ENCODE measurements around the gene NINJ2.

Gene NINJ2

DNA sequence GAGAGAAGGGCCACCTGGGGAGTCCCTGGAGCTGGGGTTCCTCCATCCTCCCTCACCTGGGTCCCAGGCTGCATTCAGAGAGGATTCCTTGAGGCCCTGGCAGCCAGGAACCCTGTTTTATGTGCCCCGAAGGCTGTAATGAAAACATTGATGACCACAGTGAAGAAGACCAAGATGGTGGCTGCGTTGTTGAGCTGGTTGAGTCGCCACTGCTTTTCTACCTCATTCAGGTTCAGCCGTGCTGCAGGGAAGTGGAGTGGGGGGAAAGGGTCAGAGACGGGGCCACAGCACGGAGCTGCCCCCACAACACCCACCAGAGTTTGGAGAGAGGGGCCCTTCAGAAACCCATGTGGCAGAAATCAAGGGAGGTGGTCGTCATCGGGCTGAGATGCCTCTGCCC, 98.1 kb downstream of the NINJ2 start:
- no peak for TF ChIP-seq TEAD4 (IDR thresholded peaks at IDR 0.05)
- TF ChIP-seq YY1 (IDR thresholded peaks at IDR 0.05; ENCODE audit: low read depth): no peak
- no peak for TF ChIP-seq FOXM1 (IDR thresholded peaks at IDR 0.05; ENCODE audit: borderline replicate concordance, low read depth)
- no peak for TF ChIP-seq EGR1 (IDR thresholded peaks at IDR 0.05)
- no peak for TF ChIP-seq EP300 (IDR thresholded peaks at IDR 0.05; ENCODE audit: borderline replicate concordance)
- TF ChIP-seq CEBPB (IDR thresholded peaks at IDR 0.05): no peak
- no peak for TF ChIP-seq RAD21 (IDR thresholded peaks at IDR 0.05; ENCODE audit: low read depth)
- no peak for TF ChIP-seq TAF1 (IDR thresholded peaks at IDR 0.05; ENCODE audit: low read depth)
- no peak for TF ChIP-seq NFIC (IDR thresholded peaks at IDR 0.05)
- no peak for TF ChIP-seq CREB1 (IDR thresholded peaks at IDR 0.05; ENCODE audit: low read depth)
- TF ChIP-seq, protein P1, sequence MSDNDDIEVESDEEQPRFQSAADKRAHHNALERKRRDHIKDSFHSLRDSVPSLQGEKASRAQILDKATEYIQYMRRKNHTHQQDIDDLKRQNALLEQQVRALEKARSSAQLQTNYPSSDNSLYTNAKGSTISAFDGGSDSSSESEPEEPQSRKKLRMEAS (IDR thresholded peaks at IDR 0.05): no peak
- TF ChIP-seq, protein P2, sequence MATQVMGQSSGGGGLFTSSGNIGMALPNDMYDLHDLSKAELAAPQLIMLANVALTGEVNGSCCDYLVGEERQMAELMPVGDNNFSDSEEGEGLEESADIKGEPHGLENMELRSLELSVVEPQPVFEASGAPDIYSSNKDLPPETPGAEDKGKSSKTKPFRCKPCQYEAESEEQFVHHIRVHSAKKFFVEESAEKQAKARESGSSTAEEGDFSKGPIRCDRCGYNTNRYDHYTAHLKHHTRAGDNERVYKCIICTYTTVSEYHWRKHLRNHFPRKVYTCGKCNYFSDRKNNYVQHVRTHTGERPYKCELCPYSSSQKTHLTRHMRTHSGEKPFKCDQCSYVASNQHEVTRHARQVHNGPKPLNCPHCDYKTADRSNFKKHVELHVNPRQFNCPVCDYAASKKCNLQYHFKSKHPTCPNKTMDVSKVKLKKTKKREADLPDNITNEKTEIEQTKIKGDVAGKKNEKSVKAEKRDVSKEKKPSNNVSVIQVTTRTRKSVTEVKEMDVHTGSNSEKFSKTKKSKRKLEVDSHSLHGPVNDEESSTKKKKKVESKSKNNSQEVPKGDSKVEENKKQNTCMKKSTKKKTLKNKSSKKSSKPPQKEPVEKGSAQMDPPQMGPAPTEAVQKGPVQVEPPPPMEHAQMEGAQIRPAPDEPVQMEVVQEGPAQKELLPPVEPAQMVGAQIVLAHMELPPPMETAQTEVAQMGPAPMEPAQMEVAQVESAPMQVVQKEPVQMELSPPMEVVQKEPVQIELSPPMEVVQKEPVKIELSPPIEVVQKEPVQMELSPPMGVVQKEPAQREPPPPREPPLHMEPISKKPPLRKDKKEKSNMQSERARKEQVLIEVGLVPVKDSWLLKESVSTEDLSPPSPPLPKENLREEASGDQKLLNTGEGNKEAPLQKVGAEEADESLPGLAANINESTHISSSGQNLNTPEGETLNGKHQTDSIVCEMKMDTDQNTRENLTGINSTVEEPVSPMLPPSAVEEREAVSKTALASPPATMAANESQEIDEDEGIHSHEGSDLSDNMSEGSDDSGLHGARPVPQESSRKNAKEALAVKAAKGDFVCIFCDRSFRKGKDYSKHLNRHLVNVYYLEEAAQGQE (IDR thresholded peaks at IDR 0.05; ENCODE audit: low read depth): no peak
- TF ChIP-seq ZBTB7A (IDR thresholded peaks at IDR 0.05; ENCODE audit: low read depth): no peak
- no peak for TF ChIP-seq TCF12 (IDR thresholded peaks at IDR 0.05; ENCODE audit: low read depth)
- TF ChIP-seq, protein P3, sequence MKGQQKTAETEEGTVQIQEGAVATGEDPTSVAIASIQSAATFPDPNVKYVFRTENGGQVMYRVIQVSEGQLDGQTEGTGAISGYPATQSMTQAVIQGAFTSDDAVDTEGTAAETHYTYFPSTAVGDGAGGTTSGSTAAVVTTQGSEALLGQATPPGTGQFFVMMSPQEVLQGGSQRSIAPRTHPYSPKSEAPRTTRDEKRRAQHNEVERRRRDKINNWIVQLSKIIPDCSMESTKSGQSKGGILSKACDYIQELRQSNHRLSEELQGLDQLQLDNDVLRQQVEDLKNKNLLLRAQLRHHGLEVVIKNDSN (IDR thresholded peaks at IDR 0.05): no peak

DNA sequence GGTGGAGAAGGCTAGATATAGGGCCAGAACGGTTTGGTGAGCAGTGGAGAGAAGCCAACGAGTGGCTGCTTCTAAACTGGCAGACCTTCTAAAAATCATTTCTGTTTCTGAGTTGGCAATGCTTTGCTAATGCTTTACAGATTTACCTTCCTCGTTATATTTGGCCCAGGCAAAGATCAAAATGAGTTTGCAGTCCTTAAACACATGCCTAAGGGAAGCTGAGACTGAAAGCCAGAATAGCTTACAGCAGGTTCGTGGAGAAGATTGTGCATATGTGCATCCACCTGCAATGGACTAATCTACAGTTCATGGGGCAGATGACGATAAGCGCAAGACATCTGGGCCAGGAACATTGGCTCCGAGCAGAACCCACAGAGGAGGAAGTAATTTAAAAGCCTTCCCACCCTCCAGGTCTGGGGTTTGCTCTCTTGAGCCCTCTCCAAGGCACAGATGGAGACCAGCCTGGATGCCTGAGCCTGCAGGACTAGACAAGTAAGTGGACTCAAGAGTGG, 99.4 kb downstream of the NINJ2 start:
- no peak for TF ChIP-seq EP300 (IDR thresholded peaks at IDR 0.05; ENCODE audit: borderline replicate concordance)
- no peak for TF ChIP-seq TAF1 (IDR thresholded peaks at IDR 0.05; ENCODE audit: low read depth)
- no peak for TF ChIP-seq YY1 (IDR thresholded peaks at IDR 0.05; ENCODE audit: low read depth)
- TF ChIP-seq FOXM1 (IDR thresholded peaks at IDR 0.05; ENCODE audit: borderline replicate concordance, low read depth): no peak
- TF ChIP-seq CREB1 (IDR thresholded peaks at IDR 0.05; ENCODE audit: low read depth): no peak
- no peak for TF ChIP-seq EGR1 (IDR thresholded peaks at IDR 0.05)
- TF ChIP-seq ZBTB7A (IDR thresholded peaks at IDR 0.05; ENCODE audit: low read depth): no peak
- TF ChIP-seq, protein P2 (IDR thresholded peaks at IDR 0.05; ENCODE audit: low read depth): no peak
- no peak for TF ChIP-seq TCF12 (IDR thresholded peaks at IDR 0.05; ENCODE audit: low read depth)
- no peak for TF ChIP-seq TEAD4 (IDR thresholded peaks at IDR 0.05)
- TF ChIP-seq, protein P1 (IDR thresholded peaks at IDR 0.05): no peak
- no peak for TF ChIP-seq NFIC (IDR thresholded peaks at IDR 0.05)
- no peak for TF ChIP-seq CEBPB (IDR thresholded peaks at IDR 0.05)
- TF ChIP-seq, protein P3 (IDR thresholded peaks at IDR 0.05): no peak
- TF ChIP-seq RAD21 (IDR thresholded peaks at IDR 0.05; ENCODE audit: low read depth): no peak

DNA sequence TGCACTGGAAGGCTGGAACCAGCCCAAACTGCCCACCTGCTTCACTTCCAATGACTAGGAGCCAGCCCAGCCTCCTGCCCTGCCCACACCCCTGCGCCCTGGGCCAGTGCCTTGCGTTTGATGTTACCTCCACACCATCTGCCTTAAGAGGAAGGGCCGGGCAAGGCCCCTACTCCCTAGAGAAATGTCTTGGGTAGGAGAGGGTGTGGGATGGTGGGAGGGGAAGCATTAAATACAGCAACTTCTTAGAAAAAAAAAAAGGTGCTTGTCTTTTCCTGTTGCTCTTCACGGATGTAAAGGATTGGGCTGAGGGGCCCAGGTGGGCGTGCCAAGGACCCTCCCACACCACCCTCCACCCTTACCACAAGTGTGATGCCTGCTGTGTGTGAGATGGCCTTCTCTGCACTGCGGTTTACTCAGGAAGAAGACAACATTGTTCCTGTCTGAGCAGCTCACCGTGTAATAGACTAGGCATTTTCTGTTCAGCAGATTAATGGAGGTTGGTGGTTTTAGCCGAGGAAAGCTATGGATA, 99.9 kb downstream of the NINJ2 start:
- TF ChIP-seq YY1 (IDR thresholded peaks at IDR 0.05; ENCODE audit: low read depth) (no peak), EGR1 (IDR thresholded peaks at IDR 0.05) (no peak), NFIC (IDR thresholded peaks at IDR 0.05) (no peak), EP300 (IDR thresholded peaks at IDR 0.05; ENCODE audit: borderline replicate concordance) (no peak), CEBPB (IDR thresholded peaks at IDR 0.05) (no peak)

DNA sequence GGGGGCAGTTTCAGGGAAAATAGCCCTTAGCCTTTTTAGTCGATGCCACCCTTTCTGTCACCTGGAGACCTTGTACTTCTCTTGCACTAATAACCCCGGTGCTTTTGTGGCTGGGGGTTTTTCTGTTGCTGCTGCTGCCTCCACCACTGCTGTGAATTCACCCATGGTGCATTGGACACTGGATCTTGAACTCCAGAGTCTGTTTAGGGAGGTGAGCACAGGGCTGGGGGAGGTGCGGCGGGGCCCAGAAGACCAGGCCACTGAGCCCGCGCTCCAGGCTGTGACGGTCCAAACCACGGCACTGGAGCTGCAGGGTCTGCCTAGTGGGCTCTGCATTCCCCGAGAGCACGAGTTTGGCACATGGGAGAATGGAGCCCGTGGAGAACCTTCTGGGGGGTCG, 100.6 kb downstream of the NINJ2 start:
- no peak for TF ChIP-seq CEBPB (IDR thresholded peaks at IDR 0.05)
- TF ChIP-seq, protein P1 (IDR thresholded peaks at IDR 0.05): no peak
- TF ChIP-seq, protein P3 (IDR thresholded peaks at IDR 0.05): no peak
- no peak for TF ChIP-seq CREB1 (IDR thresholded peaks at IDR 0.05; ENCODE audit: low read depth)
- TF ChIP-seq, protein P2 (IDR thresholded peaks at IDR 0.05; ENCODE audit: low read depth): no peak
- TF ChIP-seq TCF12 (IDR thresholded peaks at IDR 0.05; ENCODE audit: low read depth): no peak
- no peak for TF ChIP-seq NFIC (IDR thresholded peaks at IDR 0.05)
- TF ChIP-seq YY1 (IDR thresholded peaks at IDR 0.05; ENCODE audit: low read depth): no peak
- no peak for TF ChIP-seq EGR1 (IDR thresholded peaks at IDR 0.05)

Measured in Ishikawa (cell line).